Tibial nerve (tissue), 4 donors: ENCODE data around the gene FBXO21. TPM values are rescaled to one million over a fixed set of nuclear protein-coding genes. Genes with fewer than 3 reads are reported as not detected.

ENCODE experiments used
- DNase-seq, 2 donors: peaks; one replicate each; pipeline ENCODE4 v3.0.0-alpha.2; 2019; ENCODE audit warnings: low spot score in 2 of 2
- H3K27ac ChIP-seq, 4 donors: fragments of 200-600 bp; sonication (generic) in 3 of 4; one replicate each; pipeline ENCODE4 v1.5.1; 2017 to 2019; ENCODE audit warnings: mild to moderate bottlenecking in 1 of 4
- H3K27me3 ChIP-seq, 2 donors: fragments of 200-600 bp; sonication (generic) in 1 of 2; one replicate each; pipeline versions ENCODE4 v1.5.1 to v1.6.0; 2017 to 2019
- H3K36me3 ChIP-seq, 3 donors: fragments of 200-600 bp; sonication (generic); one replicate each; pipeline ENCODE4 v1.5.1; 2018 to 2019
- H3K4me1 ChIP-seq, 4 donors: fragments of 200-600 bp; sonication (generic) in 3 of 4; one replicate each; pipeline ENCODE4 v1.5.1; 2017 to 2019
- H3K4me3 ChIP-seq, 4 donors: fragments of 200-600 bp; sonication (generic) in 3 of 4; one replicate each; pipeline ENCODE4 v1.5.1; 2017 to 2019; ENCODE audit warnings: mild to moderate bottlenecking in 1 of 4, moderate library complexity in 1 of 4
- H3K9me3 ChIP-seq, 4 donors: fragments of 200-600 bp; sonication (generic) in 3 of 4; one replicate each; pipeline ENCODE4 v1.5.1; 2017 to 2019
- EP300 ChIP-seq, 2 donors: sonication (generic); formaldehyde crosslinking; IDR thresholded peaks; one replicate each; pipeline ENCODE4 v1.6.1; 2017; ENCODE audit warnings: antibody characterized with exemption in 2 of 2, mild to moderate bottlenecking in 1 of 2
- POLR2A ChIP-seq, 2 donors: fragments of 450-650 bp; IDR thresholded peaks; one replicate each; pipeline ENCODE4 v1.6.1; 2017; ENCODE audit warnings: antibody characterized with exemption in 2 of 2, mild to moderate bottlenecking in 2 of 2, moderate library complexity in 2 of 2
- WGBS, 2 donors: methylation state at CpG; one replicate each; pipeline ENCODE4 v1.1.5; 2018; 5-methylcytosine and 5-hydroxymethylcytosine counted together
- total RNA-seq, 4 donors: library from RNA; depleted of rRNA; stranded (reverse); fragments of >200 nt; gene quantifications; one replicate each; pipeline ENCODE4 v1.1.0, GENCODE V29; 2016
- TF ChIP-seq, protein P1 (sequence below), 5 experiments: fragments of 200-600 bp in 3 of 5; fragments of 450-650 bp in 2 of 5; sonication (generic) in 3 of 5; IDR thresholded peaks; one replicate each; pipeline ENCODE4 v1.5.1; 2016 to 2019; ENCODE audit warnings: antibody characterized with exemption in 5 of 5, mild to moderate bottlenecking in 3 of 5, moderate library complexity in 2 of 5

The FBXO21 gene
- total RNA-seq, 4 donors from 2014 or later: 56.1 to 154 (median 84.6) TPM

DNA sequence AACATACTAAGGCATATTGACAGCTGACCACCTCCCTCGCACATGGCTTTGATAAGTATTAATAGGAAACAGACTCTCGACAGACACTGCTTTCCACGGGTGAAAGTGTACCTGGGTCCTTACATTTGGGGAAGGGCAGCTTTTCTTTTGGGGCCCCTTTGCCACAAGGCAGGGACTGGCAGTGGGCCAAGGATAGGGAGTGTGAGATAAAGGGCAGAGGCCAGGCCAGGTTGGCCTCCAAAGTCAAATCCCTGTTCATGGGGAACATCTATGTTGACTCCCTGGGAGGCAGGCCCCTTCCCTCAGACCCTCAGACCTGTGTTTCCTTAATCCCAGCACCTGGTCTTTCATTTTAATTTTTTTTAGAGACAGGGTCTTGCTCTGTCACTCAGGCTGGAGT lies 19.4 kb upstream of the FBXO21 start:
- Histone ChIP-seq H3K36me3 (no peaks in the 10 kb centered on the region), H3K27me3 (peaks cover 0 to 7% of the 10 kb centered on the region in 2 donors), H3K27ac (no peak overlapping the region), H3K4me3 (no peak overlapping the region), H3K4me1 (peaks cover 0 to 4% (median 0%) of the 10 kb centered on the region in 4 donors), H3K9me3 (no peaks in the 10 kb centered on the region)
- no peak for DNase-seq
- WGBS, 2 donors: 70 to 73% methylated on average over 3 of the region's 3 CpGs
- no peak for TF ChIP-seq EP300 (IDR thresholded peaks at IDR 0.05)
- TF ChIP-seq, protein P1, sequence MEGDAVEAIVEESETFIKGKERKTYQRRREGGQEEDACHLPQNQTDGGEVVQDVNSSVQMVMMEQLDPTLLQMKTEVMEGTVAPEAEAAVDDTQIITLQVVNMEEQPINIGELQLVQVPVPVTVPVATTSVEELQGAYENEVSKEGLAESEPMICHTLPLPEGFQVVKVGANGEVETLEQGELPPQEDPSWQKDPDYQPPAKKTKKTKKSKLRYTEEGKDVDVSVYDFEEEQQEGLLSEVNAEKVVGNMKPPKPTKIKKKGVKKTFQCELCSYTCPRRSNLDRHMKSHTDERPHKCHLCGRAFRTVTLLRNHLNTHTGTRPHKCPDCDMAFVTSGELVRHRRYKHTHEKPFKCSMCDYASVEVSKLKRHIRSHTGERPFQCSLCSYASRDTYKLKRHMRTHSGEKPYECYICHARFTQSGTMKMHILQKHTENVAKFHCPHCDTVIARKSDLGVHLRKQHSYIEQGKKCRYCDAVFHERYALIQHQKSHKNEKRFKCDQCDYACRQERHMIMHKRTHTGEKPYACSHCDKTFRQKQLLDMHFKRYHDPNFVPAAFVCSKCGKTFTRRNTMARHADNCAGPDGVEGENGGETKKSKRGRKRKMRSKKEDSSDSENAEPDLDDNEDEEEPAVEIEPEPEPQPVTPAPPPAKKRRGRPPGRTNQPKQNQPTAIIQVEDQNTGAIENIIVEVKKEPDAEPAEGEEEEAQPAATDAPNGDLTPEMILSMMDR (IDR thresholded peaks at IDR 0.05): no peak

DNA sequence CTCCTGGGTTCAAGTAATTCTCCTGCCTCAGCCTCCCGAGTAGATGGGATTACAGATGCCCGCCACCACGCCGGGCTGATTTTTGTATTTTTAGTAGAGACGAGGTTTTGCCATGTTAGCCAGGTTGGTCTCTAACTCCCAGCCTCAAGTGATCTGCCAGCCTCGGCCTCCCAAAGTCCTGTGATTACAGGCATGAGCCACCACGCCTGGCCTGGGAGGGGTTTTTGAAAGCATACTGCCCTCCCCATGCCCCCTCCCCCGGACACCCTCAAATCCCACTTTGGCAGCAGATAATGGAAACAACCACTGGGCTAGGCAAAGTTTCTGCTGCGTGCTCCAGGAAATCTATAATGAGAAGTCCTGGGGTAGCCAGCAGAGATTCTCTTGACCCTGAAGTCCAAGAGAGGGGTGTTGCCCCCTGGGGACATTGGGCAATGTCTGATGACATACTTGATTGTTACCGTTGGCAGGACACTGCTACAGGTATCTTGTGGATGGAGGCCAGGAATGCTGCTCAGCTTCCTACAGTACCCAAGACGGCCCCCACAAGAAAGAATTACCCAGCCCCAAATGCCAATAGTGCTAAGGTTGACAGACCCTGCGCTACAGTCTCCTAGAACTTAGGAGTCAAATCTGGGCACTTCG lies 18.7 kb upstream of the FBXO21 start:
- Histone ChIP-seq H3K4me1 (peaks cover 0 to 4% (median 0%) of the 10 kb centered on the region in 4 donors), H3K27me3 (peaks cover 0 to 7% of the 10 kb centered on the region in 2 donors), H3K9me3 (no peaks in the 10 kb centered on the region), H3K27ac (no peak overlapping the region), H3K4me3 (no peak overlapping the region), H3K36me3 (no peaks in the 10 kb centered on the region)
- no peak for TF ChIP-seq EP300 (IDR thresholded peaks at IDR 0.05)
- TF ChIP-seq, protein P1 (IDR thresholded peaks at IDR 0.05): no peak
- TF ChIP-seq POLR2A (IDR thresholded peaks at IDR 0.05): no peak
- WGBS, 2 donors: 78 to 81% methylated on average over 13 of the region's 13 CpGs
- DNase-seq: no peak

DNA sequence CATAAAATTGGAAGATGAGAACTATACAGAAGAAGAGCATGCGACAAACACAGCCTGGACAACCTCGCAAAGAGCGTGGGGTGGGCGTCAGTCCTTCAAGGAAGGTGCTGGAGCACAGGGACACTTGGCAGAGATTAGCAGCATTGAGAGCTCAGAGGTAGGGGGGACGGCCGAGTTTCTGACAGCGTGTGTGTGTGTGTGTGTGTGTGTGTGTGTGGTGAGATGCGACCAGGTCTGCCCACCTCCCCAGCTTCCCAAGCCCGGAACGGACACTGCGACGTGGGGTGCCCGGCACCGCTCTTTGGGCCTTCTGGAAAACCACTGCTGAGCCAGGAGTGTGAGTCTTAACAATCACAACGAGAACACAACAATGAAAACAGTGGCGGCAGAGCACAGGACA lies 17.9 kb upstream of the FBXO21 start:
- TF ChIP-seq, protein P1 (IDR thresholded peaks at IDR 0.05): no peak
- no peak for TF ChIP-seq POLR2A (IDR thresholded peaks at IDR 0.05)
- Histone ChIP-seq H3K36me3 (no peaks in the 10 kb centered on the region), H3K27me3 (peaks cover 0 to 7% of the 10 kb centered on the region in 2 donors), H3K4me3 (no peak overlapping the region), H3K27ac (no peak overlapping the region), H3K9me3 (no peaks in the 10 kb centered on the region), H3K4me1 (peaks cover 0 to 4% (median 0%) of the 10 kb centered on the region in 4 donors)
- 69% methylated on average over 16 of the region's 16 CpGs for WGBS, 2 donors
- no peak for DNase-seq

DNA sequence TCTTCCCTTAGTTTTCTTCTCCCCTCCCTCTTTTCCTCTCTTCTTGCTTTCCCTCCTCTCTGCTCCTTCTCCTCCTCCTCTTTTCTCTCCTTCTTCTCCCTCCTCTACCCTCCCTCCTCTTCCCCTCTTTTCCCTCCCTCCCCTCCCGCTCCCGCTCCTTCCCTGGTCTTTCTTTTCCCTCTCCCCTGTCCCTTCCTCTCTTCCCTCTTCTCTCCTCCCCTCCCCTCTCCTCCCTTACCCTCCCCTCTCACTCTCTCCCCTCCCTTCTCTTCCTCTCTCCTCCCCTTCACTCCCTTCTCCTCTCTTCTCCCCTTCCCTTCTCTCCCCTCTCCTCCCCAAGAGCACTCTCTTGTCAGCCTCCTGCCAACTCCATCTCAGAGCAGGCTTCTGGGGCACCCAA lies 17.4 kb upstream of the FBXO21 start:
- Histone ChIP-seq H3K4me1 (no peaks in the 10 kb centered on the region), H3K27ac (no peak overlapping the region), H3K27me3 (peaks cover 0 to 7% of the 10 kb centered on the region in 2 donors), H3K4me3 (no peak overlapping the region), H3K36me3 (no peaks in the 10 kb centered on the region), H3K9me3 (no peaks in the 10 kb centered on the region)
- 35 to 40% methylated on average over 2 of the region's 2 CpGs for WGBS, 2 donors
- TF ChIP-seq EP300 (IDR thresholded peaks at IDR 0.05) (no peak), POLR2A (IDR thresholded peaks at IDR 0.05) (no peak)
- TF ChIP-seq, protein P1 (IDR thresholded peaks at IDR 0.05): no peak
- DNase-seq: no peak

DNA sequence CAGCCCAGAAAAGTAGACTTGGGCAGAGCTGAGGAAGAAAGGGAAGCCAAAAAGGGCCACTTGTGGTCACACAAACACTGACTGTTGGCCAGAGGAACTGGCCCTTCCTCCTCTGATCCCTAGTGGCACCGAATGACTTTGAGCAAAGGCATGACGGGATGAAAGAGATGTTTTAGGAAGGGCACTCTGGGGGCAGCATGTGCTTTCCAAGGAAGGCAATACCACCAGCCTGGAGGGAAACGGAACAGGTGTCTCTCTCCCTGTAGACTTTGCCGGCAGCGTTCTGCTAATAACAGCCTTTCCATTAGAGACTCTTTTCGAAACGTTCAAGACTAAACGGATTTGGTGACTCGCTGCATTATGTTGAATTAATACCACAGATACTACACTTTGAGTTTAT lies 12.3 kb upstream of the FBXO21 start:
- no peaks in the 10 kb centered on the region for H3K36me3 ChIP-seq
- H3K4me3 ChIP-seq: no peak overlapping the region
- no peaks in the 10 kb centered on the region for H3K4me1 ChIP-seq
- WGBS, 2 donors: 74% methylated on average over 9 of the region's 9 CpGs
- DNase-seq: no peak
- no peaks in the 10 kb centered on the region for H3K27me3 ChIP-seq
- H3K9me3 ChIP-seq: no peaks in the 10 kb centered on the region
- no peak overlapping the region for H3K27ac ChIP-seq
- TF ChIP-seq POLR2A (IDR thresholded peaks at IDR 0.05): no peak
- TF ChIP-seq, protein P1 (IDR thresholded peaks at IDR 0.05): no peak
- TF ChIP-seq EP300 (IDR thresholded peaks at IDR 0.05): no peak
